Renal cortical epithelial cell (primary cell): Measurements from ENCODE around the gene BCL11B. TPM values are rescaled to one million over a fixed set of nuclear protein-coding genes. Genes with fewer than 3 reads are reported as not detected.

Experiments used
- DNase-seq: peaks from one replicate; pipeline ENCODE4 v3.0.0-alpha.2; 2011; ENCODE audit warnings: low read depth
- total RNA-seq: library from RNA; depleted of rRNA; stranded (reverse); fragments of >200 nt; gene quantifications from 2 replicates; pipeline ENCODE4 v1.2.3, GENCODE V29; 2014

Gene BCL11B
- total RNA-seq, 1 donor from 2014 or later: 0.20 TPM

GRCh38 chr14:99183311-99183710 lies 88.7 kb downstream of the BCL11B start:
- no peak for DNase-seq

- DNase-seq: no peak
Measured at GRCh38 chr14:99182548-99183250, 89.3 kb downstream of the BCL11B start.

DNA sequence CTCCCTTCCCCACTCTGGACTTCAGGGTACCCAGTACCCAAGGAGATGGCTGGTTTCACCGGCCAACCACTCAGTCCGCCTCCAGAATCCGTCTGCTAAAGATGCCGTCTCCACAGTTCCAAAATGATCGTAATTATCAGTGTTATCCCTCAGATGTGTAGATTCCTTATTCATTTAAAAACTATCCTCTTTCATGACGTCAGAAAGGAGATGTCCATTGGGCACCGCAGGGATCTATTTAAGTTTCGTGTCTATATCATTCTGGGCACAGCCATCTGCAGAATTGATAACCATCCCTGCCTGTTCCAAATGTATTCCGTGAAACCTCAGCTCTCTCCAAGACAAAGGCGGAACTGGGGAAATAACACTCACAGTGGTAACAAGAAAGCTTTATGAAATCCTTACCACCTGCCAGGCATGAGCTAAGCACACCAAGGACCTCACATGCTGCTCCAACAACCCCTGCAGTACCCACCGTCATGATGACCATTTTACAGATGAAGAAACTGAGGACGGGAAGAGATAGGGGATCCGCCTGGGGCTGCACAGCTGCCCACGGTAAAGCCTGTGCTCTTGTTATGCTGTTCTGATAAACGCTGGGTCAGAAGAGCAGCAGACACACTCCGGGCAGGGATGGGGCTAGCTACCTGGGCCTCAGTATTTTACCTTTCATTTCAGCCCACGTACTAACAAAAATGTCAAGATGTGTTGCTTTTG lies 90.0 kb downstream of the BCL11B start:
- DNase-seq: no peak

DNA sequence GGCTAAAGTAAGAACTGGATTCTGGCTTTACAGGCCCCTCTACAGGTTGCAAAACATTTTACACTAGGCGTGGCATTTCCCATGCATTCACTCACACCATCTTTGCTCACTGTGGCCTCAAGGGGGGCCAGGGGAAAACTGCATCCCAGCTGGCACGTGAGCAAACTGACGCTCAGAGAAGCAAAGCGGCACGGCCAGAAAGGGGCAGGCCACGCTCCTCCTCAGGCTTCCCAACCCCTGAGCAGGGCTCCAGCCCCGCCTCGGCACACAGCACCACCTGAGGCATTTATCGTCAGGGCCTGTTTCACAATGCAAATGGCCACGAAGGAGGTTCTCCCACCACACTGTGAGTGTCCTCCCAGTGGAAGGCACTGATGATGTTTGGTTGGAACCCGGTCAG lies 90.8 kb downstream of the BCL11B start:
- DNase-seq: no peak

DNA sequence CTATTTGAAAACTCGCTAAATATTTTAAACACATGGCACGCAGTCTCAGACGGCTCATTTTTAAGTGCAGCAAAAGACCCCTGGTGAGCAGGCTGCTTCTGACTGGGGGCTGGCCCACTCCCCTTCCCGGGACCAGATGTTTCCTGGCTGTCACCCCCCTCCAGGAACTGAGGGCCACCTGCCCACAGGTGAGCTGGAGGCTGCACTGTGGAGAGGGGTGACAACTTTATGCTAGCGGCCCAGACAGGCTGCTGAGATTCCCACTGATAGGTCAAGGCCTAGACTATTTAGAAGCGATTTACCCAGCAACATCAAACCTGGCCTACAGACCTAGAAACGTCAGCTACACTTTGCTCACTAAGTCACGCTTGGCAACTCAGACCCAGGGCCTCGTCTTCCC lies 92.1 kb downstream of the BCL11B start:
- no peak for DNase-seq

DNA sequence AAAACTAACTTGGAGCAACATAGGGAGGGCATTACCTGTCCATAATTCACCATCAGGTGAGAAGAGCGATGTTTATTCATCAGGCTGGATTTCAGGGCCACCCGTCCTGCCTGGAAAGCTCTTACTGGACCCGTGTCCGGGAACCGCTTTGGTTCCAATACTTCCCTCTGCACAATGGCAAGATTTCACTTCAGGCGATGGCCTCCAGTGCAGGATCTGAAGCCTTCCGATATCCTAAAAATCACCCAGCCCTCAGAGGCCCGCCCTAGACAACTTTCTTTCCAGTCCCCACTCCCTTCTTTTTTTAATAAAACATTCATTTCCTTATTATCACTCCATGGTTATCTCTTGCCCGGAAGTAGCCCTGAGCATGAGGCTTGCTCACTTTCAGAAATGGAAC lies 92.5 kb downstream of the BCL11B start:
- no peak for DNase-seq

DNA sequence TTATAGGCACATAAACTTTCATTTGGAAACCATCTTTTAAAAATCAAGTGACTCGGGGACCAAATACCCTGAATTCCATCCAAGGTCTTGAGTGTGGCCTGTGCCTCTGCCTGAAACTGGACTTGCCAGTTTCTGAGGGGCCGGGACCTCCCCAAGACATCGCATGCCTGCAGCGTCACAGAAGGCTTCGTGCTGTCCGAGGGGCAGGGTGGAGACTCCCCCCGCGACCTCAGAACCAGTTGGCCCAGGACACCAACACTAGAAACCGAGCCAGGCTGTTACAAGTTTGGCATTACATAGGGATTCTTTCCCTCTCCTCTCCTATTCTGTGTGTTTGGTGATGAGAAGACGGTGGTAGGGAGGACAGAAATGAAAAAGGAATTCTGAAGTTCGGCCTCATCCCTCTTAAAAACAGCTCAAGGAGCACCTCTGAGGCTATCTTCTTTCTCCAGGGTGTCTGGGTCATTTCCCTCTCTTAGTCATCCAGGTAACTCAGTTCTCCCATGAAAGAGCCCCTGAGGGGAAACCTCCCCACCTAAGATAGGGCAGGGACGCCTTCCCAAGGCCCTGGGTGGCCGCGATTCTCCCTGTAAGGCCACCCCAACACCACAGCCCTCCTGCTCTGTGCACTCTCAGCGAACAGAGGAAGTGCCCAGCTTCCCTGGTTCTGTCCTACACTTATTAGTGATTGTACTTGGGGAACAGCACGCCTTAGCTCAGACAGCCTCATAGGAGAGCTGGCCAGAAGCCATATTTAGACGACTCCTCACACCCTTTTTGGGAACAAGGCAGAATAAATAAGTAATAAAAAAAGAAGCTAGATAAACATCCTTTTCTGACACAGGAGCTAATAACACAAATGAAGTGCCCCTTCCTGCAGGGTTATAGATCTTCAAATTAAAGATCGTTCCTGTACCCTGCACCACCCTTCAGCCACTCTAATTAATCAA lies 93.8 kb downstream of the BCL11B start:
- no peak for DNase-seq

GRCh38 chr14:99177046-99177655 lies 94.8 kb downstream of the BCL11B start:
- no peak for DNase-seq

DNA sequence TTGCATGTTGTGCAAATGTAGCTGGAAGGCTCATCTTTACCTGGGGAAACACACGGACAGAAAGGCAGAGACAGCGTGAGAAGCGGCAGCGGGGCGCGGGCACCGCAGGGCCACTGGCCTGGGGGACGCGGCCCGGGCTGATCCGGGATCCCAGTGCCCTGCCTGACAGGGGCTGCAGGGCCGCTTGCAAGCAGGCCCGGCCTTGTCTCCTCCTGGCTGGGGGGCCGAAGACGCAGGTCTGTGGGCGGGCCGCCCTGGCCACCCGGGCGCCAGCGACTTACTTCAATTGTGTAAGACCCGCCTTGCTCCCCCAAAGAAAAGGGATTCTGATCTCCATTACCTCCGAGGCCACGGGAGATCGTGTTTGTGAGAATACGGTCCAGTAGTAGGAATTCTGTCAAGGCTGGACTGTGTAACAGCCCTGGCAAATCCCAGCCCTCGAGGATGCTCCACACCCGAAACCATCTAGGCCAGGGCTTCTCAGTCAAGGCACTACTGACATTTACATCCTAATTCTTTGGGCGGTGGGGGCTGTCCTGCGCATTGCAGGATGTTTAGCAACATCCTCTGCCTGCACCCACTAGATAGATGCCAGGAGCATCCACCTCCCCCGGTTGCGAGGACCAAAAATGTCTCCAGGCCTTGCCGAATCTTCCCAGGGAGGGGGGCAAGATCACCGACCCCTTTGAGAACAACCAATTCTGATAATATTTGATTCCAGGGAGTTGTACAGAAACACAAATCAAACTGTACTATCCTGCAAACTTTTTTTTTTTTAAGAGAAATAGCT lies 95.6 kb downstream of the BCL11B start:
- DNase-seq: no peak

DNA sequence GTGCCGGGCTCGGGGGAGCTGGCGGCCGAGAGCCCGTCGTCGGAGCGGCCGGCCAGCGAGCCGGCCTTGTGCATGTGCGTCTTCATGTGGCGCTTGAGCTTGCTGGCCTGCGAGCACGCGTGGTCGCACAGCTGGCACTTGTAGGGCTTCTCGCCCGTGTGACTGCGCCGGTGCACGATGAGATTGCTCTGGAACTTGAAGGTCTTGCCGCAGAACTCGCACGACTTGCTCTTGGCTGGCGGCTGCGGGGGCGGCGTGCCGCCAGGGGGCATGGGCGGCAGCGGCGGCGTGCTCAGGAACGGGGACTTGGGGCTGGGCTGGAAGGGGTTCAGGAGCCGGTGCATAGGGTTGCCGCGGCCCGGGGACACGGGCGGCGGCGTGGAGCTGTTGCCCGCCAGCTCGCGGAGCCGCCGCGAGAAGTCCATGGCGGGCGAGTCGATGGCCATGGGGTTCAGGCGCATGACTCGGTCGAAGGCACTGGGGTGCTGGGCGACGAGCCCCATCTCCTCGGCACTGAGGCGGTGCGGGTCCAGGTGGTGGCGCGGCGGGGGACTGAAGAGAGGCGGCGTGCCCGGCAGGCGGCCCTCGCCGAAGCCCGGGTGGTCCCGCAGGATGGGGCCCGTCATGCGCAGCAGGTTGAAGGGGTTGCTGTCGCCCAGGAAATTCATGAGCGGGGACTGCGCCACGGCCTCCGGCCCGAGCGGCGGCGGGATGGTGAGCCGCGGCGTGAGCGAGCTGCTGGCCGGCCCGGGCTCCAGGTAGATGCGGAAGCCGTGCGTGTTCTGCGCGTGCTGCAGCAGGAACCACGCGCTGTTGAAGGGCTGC lies 96.5 kb downstream of the BCL11B start:
- no peak for DNase-seq

DNA sequence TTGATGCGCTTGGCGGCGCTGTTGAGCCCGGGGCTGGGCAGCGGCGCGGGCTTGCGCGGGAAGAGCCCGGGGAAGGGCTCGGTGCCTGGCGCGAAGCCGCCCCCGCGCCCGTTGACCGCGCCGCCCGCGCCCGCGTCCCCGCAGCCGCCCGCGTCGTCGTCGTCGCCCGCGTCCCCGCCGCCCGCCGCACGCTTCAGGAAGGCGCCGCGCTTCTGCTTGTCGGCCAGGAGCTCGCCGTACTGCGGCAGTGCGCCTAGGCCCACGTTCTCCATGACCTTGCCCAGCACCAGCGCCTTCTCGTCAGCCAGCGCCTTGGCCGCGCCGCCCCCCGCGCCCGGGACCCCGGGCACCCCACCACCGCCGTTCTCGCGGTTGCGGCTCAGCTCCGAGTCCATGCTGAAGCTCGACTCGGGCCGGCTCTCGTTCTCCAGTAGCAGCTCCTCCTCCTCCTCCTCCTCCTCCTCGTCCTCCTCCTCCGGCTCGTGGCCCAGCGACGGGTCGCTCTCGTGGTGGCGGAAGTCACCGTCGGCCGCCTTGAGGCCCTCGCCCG lies 97.2 kb downstream of the BCL11B start:
- DNase-seq: no peak

DNA sequence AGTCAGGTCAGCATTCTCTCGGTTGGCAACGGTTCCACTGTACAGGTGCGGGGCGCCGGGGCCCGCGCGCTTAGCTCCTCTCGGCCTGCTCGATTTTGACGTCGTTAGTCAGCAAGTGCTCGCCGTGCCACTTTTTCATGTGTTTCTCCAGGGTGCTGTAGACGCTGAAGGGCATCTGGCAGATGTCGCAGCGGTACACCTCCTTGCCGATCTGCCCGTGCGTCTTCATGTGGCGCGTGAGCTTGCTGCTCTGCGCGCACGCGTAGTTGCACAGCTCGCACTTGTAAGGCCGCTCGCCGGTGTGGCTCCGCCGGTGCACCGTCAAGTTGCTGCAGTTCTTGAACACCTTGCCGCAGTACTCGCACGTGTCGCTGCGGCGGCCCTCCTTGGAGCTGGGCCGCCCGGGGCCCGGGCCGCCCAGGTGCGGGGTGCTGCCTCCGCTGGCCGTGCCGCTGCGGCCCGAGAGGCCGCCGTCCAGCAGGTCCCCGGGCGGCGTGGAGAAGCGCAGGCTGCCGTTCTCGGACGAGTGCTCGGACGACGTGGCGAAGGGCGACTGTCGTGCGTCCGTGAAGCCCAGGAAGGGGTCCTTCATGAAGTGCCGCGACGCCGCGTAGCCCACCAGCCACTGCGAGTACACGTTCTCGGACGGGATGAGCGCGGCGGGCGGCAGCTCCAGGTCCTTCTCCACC lies 97.8 kb downstream of the BCL11B start:
- no peak for DNase-seq

DNA sequence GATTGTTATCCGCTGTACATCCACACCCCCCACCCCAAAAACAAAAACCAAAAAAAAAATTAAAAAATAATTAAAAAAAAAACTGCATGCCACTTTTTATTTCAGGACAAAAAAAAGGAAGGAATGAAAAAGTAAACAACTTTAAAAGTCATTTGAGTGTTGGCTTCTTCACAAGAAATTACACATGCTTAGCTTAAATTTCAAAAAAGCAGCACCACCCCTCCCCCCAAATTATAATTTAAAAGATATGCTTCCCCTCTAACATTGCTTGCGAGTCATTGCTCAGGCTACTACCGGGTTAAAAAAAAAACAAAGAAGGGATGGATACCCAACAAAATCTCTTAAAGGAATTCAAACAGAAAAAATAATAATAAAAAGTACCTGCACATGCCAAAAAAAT lies 98.5 kb downstream of the BCL11B start:
- DNase-seq: no peak

- DNase-seq: no peak
Measured at GRCh38 chr14:99173086-99173485, 98.9 kb downstream of the BCL11B start.

DNA sequence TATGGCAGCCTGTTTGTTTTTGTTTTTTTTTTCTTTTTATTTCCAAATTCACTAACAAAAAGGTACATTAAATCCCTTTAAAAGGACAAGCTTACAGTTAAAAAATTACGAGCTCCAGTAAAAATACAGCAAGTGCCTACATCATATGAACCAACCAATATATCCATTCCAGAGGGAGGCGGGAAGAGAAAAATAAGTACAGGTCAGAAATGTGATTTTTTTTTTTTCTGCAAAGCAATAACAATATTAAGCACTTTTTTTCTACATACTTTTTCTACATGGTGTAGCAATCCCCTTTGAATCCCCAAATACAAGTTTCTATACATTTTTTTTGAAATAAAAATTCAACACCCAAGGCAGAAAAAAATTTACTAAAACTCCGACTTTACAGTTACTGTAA lies 100.6 kb downstream of the BCL11B start:
- no peak for DNase-seq

DNA sequence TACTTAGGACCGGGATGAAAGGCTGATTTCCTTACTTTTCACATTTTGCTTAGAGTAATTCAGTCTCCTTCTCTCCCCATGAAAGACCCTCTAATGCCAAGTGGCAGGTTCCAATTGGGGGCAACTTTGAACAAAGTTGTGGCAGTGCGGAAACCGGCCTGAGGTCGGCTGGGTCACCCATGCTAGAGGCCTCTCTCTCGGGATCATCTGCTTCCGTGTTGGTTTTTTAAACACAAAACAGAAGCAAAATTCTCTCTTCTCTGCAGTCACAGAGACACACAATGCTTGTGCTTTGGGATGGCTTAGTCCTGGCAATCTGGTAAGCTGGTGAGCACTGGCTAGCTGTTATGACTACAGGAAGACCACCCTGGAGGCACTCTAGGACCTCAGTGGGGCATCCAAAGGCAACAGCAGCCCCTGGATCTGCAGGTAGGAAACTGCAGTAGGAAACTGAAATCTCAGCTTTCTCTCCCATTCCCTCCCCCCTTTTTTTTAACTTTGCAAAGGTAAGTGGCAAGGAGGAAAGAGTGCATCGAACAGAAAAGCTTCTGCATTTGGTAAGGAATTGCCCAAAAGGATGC lies 102.1 kb downstream of the BCL11B start:
- DNase-seq: no peak

- DNase-seq: no peak
Measured at GRCh38 chr14:99168330-99168729, 103.7 kb downstream of the BCL11B start.

DNA sequence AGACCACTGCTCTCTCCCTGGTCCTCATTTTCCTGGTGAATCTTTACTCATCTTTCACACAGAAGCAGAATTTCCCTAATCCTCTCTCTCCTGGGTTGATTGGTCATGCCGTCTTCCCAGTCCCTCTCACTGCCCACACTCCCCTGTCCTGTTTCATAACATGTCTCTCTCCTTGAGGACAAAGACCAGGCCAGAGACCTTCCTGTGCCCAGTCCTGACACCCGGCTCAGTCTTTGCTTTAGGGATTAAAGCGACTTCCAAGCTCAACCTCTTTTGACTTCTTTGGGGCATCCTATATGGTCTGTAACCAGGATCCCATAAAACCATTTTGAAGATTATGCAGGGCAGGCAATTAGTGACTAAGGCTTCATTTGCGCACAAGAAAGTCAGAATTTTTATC lies 105.5 kb downstream of the BCL11B start:
- DNase-seq: no peak

DNA sequence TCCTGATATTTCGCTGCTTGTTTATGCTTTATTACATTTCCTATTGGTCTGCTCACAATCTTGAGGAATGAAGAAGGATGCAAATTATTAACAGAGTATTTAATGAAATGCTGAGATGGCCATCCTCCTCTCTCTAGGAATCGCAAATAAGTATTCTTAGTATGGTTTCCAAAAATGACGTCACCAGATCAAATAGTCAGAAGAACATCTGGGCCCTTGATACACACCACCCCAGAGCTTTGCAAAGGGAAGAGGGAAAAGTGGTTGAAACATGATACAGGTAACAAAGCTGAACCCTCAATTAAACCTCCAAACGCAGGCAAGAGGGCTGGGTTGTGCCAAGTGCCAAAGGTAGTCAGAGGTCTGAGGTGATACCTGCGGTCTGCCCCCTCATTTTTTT lies 107.3 kb downstream of the BCL11B start:
- no peak for DNase-seq
